Sigmoid colon (tissue), 4 donors: Measurements from ENCODE around the gene FGF12.

Experiments
- CTCF ChIP-seq, 4 experiments: fragments of 450-650 bp in 3 of 4; fragments of 200-600 bp in 1 of 4; IDR thresholded peaks; one replicate each; pipeline ENCODE4 v1.5.1; 2016 to 2019; ENCODE audit warnings: antibody characterized with exemption in 4 of 4, mild to moderate bottlenecking in 3 of 4, moderate library complexity in 2 of 4
- EP300 ChIP-seq, 4 donors: sonication (generic); formaldehyde crosslinking; IDR thresholded peaks; one replicate each; pipeline ENCODE4 v1.6.1; 2017; ENCODE audit warnings: antibody characterized with exemption in 4 of 4
- POLR2A ChIP-seq, 2 donors: fragments of 450-650 bp; IDR thresholded peaks; one replicate each; pipeline ENCODE4 v1.6.1; 2016; ENCODE audit warnings: antibody characterized with exemption in 2 of 2, mild to moderate bottlenecking in 2 of 2, moderate library complexity in 2 of 2
- POLR2AphosphoS5 ChIP-seq, 4 donors: sonication (generic); formaldehyde crosslinking; IDR thresholded peaks; one replicate each; pipeline ENCODE4 v1.6.1; 2017; ENCODE audit warnings: antibody characterized with exemption in 4 of 4

- TF ChIP-seq CTCF (IDR thresholded peaks at IDR 0.05) (no peak), POLR2A (IDR thresholded peaks at IDR 0.05) (no peak), POLR2AphosphoS5 (IDR thresholded peaks at IDR 0.05) (no peak), EP300 (IDR thresholded peaks at IDR 0.05) (no peak)
Observed at GRCh38 chr3:192246847-192247559, 480.3 kb downstream of the FGF12 start.
